NK-92 (cell line): ENCODE results near the gene GJD3.
"Not testable (repeated sequence)": the region's sequence is repeated elsewhere in the genome, so short reads cannot be mapped to it uniquely, and the experiment has no call there.

Experiments used
- DNase-seq: peaks from one replicate; lab custom pipeline; 2025; ENCODE audit not compliant: unreplicated experiment; lab: John Stamatoyannopoulos, UW

GJD3 gene

GRCh38 chr17:40364121-40364861 lies at the start of gene GJD3:
Gene GJD3, minus strand, starts transcription at chr17:40364737. Its CDS starts 922 bp downstream, at chr17:40363815.
- DNase-seq: no peak

- DNase-seq: not testable (repeated sequence)
These were observed 49.8 kb upstream of the GJD3 start for GRCh38 chr17:40414312-40414711.

GRCh38 chr17:40412880-40413279 lies 48.3 kb upstream of the GJD3 start:
- DNase-seq: no peak

- DNase-seq: no peak
These were observed 47.3 kb upstream of the GJD3 start for GRCh38 chr17:40411821-40412220.

- no peak for DNase-seq
These were observed 45.5 kb upstream of the GJD3 start for GRCh38 chr17:40410082-40410481.

GRCh38 chr17:40409540-40409939 lies 45.0 kb upstream of the GJD3 start:
- not testable (repeated sequence) for DNase-seq

GRCh38 chr17:40407460-40407859 lies 42.9 kb upstream of the GJD3 start:
- DNase-seq: no peak

GRCh38 chr17:40404003-40404402 lies 39.5 kb upstream of the GJD3 start:
- no peak for DNase-seq

- no peak for DNase-seq
These were observed 38.1 kb upstream of the GJD3 start for GRCh38 chr17:40402668-40403067.

- no peak for DNase-seq
These were observed 34.6 kb upstream of the GJD3 start for GRCh38 chr17:40399185-40399584.

GRCh38 chr17:40386555-40386954 lies 22.0 kb upstream of the GJD3 start:
- not testable (repeated sequence) for DNase-seq

GRCh38 chr17:40382251-40382650 lies 17.7 kb upstream of the GJD3 start:
- DNase-seq: no peak

GRCh38 chr17:40378966-40379365 lies 14.4 kb upstream of the GJD3 start:
- no peak for DNase-seq

GRCh38 chr17:40377832-40378231 lies 13.3 kb upstream of the GJD3 start:
- no peak for DNase-seq

GRCh38 chr17:40376541-40376940 lies 12.0 kb upstream of the GJD3 start:
- not testable (repeated sequence) for DNase-seq

GRCh38 chr17:40375786-40376185 lies 11.2 kb upstream of the GJD3 start:
- not testable (repeated sequence) for DNase-seq

GRCh38 chr17:40374821-40375498 lies 10.4 kb upstream of the GJD3 start:
- no peak for DNase-seq

GRCh38 chr17:40373999-40374398 lies 9.5 kb upstream of the GJD3 start:
- DNase-seq: no peak

GRCh38 chr17:40373324-40373723 lies 8.8 kb upstream of the GJD3 start:
- no peak for DNase-seq

- DNase-seq: not testable (repeated sequence)
These were observed 8.1 kb upstream of the GJD3 start for GRCh38 chr17:40372644-40373043.

GRCh38 chr17:40372031-40372430 lies 7.5 kb upstream of the GJD3 start:
- no peak for DNase-seq

GRCh38 chr17:40371261-40371929 lies 6.9 kb upstream of the GJD3 start:
- no peak for DNase-seq
